Measurements from ENCODE around the gene ATG9B.

Gene ATG9B

DNA sequence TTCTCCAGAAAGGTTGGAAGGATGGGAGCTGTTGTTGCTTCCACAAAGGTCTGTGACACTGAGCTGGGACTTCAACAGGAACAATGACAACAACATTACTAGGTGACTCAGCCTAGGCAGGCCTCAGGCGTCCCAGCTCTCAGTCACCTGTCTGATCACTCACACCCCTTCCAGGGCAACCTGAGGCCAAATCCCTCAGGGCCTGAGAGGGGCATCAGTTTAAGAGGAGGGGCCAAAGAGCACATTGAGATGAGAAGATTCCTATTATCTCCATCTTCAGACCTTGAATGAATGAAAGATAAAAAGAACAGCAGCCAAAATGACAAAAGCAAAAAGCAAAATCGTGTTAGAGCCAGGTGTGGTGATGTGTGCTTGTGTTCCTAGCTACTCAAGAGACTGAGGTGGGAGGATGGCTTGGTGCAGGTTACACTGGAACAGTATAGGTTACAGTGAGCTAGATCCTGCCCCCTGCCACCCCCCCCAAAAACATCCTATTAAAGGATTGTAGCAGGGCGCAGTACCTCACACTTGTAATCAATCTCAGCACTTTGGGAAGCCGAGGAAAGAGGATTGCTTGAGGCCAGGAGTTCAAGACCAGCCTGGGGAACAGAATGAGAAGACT is at the start of gene ATG9B:
Gene ATG9B, minus strand, starts transcription at position 60 of the 622 bp plus-strand sequence. CDS start 71 bp downstream, outside the sequence.
- DNase-seq: no peak

- no peak for DNase-seq
Measured at GRCh38 chr7:151073990-151074389, 49.7 kb upstream of the ATG9B start.

DNA sequence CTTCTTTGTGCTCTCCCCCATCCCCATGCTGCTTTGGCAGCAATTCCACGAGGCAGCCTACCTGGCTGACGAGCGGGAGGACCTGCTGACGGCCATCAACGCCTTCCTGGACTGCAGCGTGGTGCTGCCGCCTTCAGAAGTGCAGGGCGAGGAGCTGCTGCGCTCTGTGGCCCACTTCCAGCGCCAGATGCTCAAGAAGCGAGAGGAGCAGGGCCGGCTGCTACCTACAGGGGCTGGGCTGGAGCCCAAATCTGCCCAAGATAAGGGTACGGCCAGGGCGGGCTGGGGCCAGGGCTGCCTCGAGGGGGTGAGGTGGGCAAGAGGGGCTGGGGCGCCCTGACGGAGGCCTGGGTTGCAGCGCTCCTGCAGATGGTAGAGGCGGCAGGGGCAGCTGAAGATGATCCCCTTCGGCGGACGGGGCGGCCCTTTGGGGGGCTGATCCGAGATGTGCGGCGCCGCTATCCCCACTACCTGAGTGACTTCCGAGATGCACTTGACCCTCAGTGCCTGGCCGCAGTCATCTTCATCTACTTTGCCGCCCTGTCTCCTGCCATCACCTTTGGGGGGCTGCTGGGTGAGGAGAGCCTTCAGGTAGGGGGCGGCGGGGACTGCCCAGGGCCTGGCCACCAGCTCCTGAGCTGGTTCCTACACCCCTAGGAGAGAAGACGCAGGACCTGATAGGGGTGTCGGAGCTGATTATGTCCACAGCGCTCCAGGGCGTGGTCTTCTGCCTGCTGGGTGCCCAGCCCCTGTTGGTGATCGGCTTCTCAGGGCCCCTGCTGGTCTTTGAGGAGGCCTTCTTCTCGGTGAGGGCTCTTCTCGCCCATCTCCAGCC is 47.0 kb upstream of the ATG9B start:
- DNase-seq: no peak

DNA sequence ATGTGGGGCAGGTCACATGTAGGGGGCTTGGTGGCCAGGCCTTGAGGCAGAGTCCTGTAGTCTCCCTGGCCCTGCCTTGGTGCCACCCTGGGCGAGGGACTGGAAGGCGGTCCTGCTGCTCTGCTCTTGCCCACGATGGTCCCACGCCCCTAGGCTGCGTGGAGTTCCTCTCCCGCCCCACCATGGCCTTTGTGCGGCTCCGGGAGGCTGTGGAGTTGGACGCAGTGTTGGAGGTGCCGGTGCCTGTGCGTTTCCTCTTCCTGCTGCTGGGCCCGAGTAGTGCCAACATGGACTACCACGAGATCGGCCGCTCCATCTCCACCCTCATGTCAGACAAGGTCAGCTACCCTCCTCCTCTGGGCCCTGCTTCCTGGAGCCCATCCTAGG is 46.3 kb upstream of the ATG9B start:
- DNase-seq: no peak

GRCh38 chr7:151069841-151070573 is 45.7 kb upstream of the ATG9B start:
- DNase-seq: no peak

DNA sequence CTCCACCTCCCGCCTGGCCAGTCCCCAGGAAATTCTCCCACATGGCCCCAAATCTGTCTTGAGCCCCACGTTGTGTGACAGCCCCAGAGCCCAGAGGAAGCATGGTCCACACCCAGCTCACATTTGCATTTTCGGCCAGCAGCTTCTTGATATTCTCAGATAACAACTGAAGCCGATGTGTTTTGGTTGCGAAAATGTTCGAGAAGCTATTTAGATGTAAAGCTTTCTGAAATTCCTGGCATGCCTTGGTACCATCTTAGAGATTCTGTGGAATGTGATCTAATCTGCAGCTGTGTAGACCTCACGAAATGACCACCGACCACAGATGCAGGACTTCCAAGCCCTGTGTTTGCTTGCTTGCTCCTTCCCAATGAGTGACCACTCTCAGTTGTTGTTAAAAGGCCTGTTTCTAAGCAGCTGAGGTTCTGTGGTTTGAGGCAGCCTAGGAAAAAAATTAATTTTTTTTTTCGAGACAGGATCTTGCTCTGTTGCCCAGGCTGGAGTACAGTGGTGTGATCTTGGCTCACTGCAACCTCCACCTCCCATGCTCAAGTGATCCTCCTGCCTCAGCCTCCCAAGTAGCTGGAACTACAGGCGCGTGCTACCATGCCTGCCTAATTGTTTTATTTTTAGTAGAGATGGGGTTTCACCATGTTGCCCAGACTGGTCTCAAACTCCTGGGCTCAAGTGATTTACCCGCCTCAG is 43.9 kb upstream of the ATG9B start:
- no peak for DNase-seq

- no peak for DNase-seq
Measured at GRCh38 chr7:151066273-151066974, 42.1 kb upstream of the ATG9B start.

GRCh38 chr7:151065516-151065915 is 41.2 kb upstream of the ATG9B start:
- DNase-seq: no peak

DNA sequence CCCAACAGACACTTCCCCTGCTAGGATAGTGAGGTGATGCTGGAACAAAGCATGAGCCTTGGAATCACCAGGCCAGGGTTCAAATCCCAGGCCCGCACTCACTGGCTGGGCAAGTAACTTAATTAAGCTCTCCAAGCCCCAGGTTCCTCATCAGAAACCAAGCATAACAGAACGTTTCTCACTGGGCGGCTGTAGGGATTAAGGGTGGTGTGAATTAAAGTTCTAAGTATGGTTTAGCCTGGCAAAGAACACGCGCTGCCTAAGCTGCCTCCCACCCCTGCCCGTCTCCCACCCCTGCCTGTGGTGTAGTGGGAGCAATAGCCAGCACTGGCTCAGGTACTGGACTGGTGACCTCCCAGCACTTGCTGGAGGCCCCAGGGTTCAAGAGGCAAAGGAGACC is 40.7 kb upstream of the ATG9B start:
- DNase-seq: no peak

DNA sequence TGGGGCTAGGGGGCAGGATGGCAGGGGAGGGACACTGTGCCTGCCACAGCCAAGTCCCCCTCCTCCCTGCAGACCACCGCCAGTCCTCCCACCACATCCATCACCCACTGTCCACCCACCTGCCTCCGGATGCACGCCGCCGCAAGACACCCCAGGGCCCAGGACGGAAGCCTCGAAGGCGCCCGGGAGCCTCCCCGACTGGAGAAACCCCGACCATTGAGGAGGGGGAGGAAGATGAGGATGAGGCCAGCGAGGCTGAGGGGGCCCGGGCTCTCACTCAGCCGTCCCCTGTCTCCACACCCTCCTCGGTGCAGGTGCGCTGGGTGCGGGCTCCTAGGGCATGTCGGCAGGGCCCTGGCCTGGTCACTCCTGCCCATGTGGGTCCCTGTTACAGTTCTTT is 40.2 kb upstream of the ATG9B start:
- DNase-seq: no peak

DNA sequence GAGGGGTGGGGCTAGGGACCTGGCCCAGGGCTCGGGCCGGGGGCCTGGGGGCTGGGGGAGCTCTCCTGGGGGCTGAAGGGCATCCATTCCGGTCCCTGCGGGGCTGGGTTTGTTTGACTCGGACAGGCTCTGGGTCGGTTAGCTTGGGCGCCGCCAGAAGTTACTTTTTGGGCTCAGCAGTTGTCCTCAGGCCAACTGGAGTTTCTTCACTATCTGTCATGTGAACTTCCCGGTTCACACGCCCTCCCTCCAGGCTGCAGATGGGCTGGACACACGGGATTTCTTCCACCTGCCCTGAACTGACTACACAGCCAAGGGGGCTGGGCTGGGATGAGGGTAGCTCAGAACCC is 38.9 kb upstream of the ATG9B start:
- no peak for DNase-seq

- no peak for DNase-seq
Measured at GRCh38 chr7:151062399-151063211, 38.3 kb upstream of the ATG9B start.

GRCh38 chr7:151062111-151062398 is 37.8 kb upstream of the ATG9B start:
- DNase-seq: no peak

GRCh38 chr7:151061213-151062110 is 37.2 kb upstream of the ATG9B start:
- DNase-seq: no peak

DNA sequence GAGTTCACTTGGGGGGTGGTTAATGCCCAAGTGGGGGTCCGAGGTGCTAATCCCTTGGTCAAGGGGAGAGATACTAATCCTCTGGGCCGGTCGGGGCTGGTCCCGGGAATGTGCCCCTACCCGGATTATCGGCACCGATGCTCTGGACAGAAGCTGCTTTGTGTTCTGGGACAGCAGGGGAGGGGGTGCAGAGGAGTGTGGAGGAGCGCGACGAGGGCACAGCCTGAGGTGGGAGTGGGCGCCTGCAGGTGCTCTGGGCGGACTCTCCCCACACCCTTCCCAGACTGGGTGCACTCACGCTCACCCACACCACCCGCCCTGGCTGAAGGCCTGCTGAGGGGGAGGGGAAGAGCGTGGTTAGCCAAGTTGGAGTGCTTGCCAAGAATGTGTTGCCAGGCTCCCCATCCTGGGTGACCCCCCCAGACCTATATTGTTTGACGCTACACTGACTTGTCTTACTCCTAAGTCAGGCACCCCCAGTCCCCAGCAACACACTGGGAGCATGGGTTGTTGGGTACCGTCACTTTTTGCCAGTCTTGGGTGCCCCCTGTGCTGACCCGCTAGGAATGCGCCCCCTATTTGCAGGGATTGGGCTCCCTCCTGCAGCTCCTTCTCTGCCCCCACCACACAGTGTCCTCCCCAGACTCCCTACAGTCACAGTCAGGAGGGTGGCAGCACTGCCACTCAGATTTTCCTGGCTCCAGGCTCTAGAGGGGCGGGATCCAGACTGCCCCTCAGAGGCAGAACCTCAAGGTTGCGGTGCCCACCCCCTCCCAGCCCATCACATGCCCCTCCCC is 36.3 kb upstream of the ATG9B start:
- no peak for DNase-seq

GRCh38 chr7:151060113-151060415 is 35.8 kb upstream of the ATG9B start:
- no peak for DNase-seq

DNA sequence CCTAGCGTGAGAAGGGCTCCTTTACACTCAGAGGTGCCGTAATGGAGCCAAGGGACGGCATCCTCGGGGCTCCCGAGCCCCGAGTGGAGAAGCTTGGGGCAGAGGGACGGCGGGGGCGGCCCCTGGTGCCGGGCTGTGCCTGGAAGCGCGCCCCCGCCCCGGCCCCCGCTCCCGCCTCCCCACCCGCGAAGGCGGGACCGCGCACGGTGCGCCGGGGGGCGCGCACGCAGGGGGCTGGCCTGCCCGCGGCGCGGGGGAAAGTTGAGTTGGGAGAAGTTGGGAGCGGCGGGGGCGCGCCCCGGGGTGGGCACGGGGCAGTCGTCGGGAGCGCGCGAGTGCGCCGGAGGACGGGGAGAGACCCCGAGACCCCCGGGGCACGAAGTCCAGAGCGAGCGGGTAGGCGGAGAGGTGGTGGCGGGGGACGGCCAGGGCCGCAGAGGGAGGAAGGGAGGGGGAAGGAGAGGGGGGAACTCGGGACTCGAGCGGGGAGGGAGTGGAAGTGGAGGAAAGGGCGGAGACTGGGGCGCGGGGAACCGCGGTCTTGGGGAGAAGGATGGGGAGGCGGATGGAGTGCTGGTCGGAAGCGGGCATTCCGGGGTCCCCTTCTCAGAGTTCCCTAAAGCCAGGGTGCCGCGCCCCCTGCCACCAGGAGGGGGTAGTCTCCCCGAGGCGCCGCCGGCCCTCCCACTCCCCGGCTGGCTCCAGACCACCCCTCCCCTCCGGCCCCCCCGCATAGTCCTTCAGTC is 35.2 kb upstream of the ATG9B start, which contains the start of gene SLC4A2:
Gene SLC4A2, plus strand, starts transcription at position 223 of the 746 bp plus-strand sequence. CDS start 2,399 bp downstream, outside the sequence.
- no peak for DNase-seq

DNA sequence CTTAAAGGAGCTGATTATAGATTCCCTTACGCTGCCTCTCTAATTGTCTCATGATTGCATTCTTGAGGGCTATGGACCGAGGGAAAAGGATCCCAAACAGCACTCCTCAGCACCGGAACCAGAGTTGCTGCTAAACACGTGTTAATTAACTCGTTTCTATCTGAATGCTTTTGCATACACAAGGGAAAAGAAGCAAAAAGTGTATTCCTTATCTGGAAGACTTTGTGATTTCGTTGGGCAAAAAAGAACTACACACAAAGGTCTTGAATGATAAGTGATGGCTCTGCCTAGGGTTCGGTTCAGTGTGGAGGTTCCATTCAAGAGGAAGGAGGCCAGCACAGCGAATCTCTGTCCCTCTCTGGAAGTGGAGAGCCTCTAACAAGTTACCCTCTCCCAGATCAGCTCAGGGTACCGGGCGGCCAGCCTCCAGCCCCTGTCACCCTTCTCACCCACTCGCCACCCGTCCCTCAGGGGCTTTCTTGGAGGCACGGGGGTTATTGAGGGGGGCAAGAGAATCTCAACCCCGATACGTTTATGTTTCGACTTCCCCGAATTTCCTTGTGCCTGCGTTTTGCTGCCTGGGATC is 34.6 kb upstream of the ATG9B start:
- no peak for DNase-seq
